Keratinocyte (primary cell): Measurements from ENCODE around the gene CD8A.

ENCODE experiments used
- CTCF ChIP-seq, 3 experiments: IDR thresholded peaks in 1 of 3; conservative IDR thresholded peaks in 1 of 3; optimal IDR thresholded peaks in 1 of 3; 2 replicates in 2 of 3; 3 replicates in 1 of 3; pipeline versions ENCODE3 to v1.5.1; 2011; ENCODE audit warnings: low read length in 3 of 3, mild to moderate bottlenecking in 3 of 3, moderate library complexity in 2 of 3, control low read depth in 1 of 3, inconsistent platforms in 1 of 3; ENCODE audit not compliant: insufficient read depth in 2 of 3; ENCODE audit errors: extremely low read depth in 1 of 3
- EZH2 ChIP-seq: IDR thresholded peaks from one replicate; pipeline ENCODE4 v1.6.1; 2012; ENCODE audit warnings: inconsistent platforms, mild to moderate bottlenecking, low read length, moderate library complexity

GRCh38 chr2:86786001-86786536 is 4.6 kb downstream of the CD8A start:
- no peak for TF ChIP-seq CTCF (optimal IDR thresholded peaks at IDR 0.05 in 1 of 3, IDR thresholded peaks at IDR 0.05 in 1 of 3, conservative IDR thresholded peaks at IDR 0.05 in 1 of 3; ENCODE audit: extremely low read depth in 1 of 3, insufficient read depth in 2 of 3, low read length in 3 of 3)
- no peak for TF ChIP-seq EZH2
